Bronchial epithelial cell (primary cell): ENCODE results near the gene ITGB4. TPM values are rescaled to one million over a fixed set of nuclear protein-coding genes. Genes with fewer than 3 reads are reported as not detected.

ENCODE experiments used
- DNase-seq: peaks from one replicate; pipeline ENCODE4 v3.0.0-alpha.2; 2010; ENCODE audit warnings: low read depth
- FAIRE-seq: peaks from 2 replicates; lab custom pipeline; 2011; peaks lifted over from hg19 to GRCh38; lab: Jason Lieb, UNC
- H3K27me3 ChIP-seq: 2 replicates; pipeline ENCODE4 v1.5.1; 2011; ENCODE audit warnings: low read length; ENCODE audit not compliant: control insufficient read depth, insufficient read depth
- H3K36me3 ChIP-seq: 2 replicates; pipeline ENCODE4 v1.5.1; 2011; ENCODE audit warnings: low read length; ENCODE audit not compliant: control insufficient read depth, insufficient read depth
- H3K4me3 ChIP-seq: 2 replicates; pipeline ENCODE4 v1.5.1; 2011; ENCODE audit warnings: mild to moderate bottlenecking, low read depth, low read length, control low read depth
- CTCF ChIP-seq: IDR thresholded peaks from 2 replicates; pipeline ENCODE4 v1.5.1; 2011; ENCODE audit warnings: mild to moderate bottlenecking, moderate library complexity, low read length, control low read depth, inconsistent platforms; ENCODE audit not compliant: insufficient read depth, severe bottlenecking
- total RNA-seq: library from RNA; depleted of rRNA; stranded (reverse); fragments of >200 nt; gene quantifications from 2 replicates; pipeline ENCODE4 v1.2.1, GENCODE V29; 2014

ITGB4 gene
- total RNA-seq, 1 donor from 2014 or later: 565 TPM

- no peak for TF ChIP-seq CTCF
- no peak for FAIRE-seq
- DNase-seq: no peak
- Histone ChIP-seq H3K36me3 (peaks cover 73% of the 10 kb centered on the region), H3K4me3 (no peak overlapping the region), H3K27me3 (no peaks in the 10 kb centered on the region)
These were observed 17.9 kb downstream of the ITGB4 start for GRCh38 chr17:75739174-75739573.

GRCh38 chr17:75739801-75740200 is 18.5 kb downstream of the ITGB4 start:
- FAIRE-seq (no peak), DNase-seq (no peak)
- H3K27me3 ChIP-seq: no peaks in the 10 kb centered on the region
- H3K36me3 ChIP-seq: peaks cover 73% of the 10 kb centered on the region
- H3K4me3 ChIP-seq: no peak overlapping the region
- no peak for TF ChIP-seq CTCF

GRCh38 chr17:75740215-75740614 is 19.0 kb downstream of the ITGB4 start:
- no peak for TF ChIP-seq CTCF
- peaks cover 73% of the 10 kb centered on the region for H3K36me3 ChIP-seq
- FAIRE-seq (no peak), DNase-seq (no peak)
- no peak overlapping the region for H3K4me3 ChIP-seq
- no peaks in the 10 kb centered on the region for H3K27me3 ChIP-seq

GRCh38 chr17:75740631-75741077 is 19.4 kb downstream of the ITGB4 start:
- H3K4me3 ChIP-seq: no peak overlapping the region
- TF ChIP-seq CTCF: no peak
- no peaks in the 10 kb centered on the region for H3K27me3 ChIP-seq
- peaks cover 76% of the 10 kb centered on the region for H3K36me3 ChIP-seq
- DNase-seq (no peak), FAIRE-seq (no peak)

- FAIRE-seq (no peak), DNase-seq (no peak)
- no peak for TF ChIP-seq CTCF
- Histone ChIP-seq H3K27me3 (no peaks in the 10 kb centered on the region), H3K4me3 (no peak overlapping the region), H3K36me3 (peaks cover 61% of the 10 kb centered on the region)
These were observed 21.1 kb downstream of the ITGB4 start for GRCh38 chr17:75742337-75742736.

GRCh38 chr17:75743625-75744206 is 22.5 kb downstream of the ITGB4 start:
- DNase-seq (no peak), FAIRE-seq (no peak)
- no peak for TF ChIP-seq CTCF
- Histone ChIP-seq H3K4me3 (no peak overlapping the region), H3K27me3 (no peaks in the 10 kb centered on the region), H3K36me3 (peaks cover 57% of the 10 kb centered on the region)
